SW480 (cell line): ENCODE measurements around the gene PLPPR2.

ENCODE experiments used
- DNase-seq: peaks from one replicate; pipeline ENCODE4 v3.0.0-alpha.2; 2016; ENCODE audit warnings: low spot score

The PLPPR2 gene

DNA sequence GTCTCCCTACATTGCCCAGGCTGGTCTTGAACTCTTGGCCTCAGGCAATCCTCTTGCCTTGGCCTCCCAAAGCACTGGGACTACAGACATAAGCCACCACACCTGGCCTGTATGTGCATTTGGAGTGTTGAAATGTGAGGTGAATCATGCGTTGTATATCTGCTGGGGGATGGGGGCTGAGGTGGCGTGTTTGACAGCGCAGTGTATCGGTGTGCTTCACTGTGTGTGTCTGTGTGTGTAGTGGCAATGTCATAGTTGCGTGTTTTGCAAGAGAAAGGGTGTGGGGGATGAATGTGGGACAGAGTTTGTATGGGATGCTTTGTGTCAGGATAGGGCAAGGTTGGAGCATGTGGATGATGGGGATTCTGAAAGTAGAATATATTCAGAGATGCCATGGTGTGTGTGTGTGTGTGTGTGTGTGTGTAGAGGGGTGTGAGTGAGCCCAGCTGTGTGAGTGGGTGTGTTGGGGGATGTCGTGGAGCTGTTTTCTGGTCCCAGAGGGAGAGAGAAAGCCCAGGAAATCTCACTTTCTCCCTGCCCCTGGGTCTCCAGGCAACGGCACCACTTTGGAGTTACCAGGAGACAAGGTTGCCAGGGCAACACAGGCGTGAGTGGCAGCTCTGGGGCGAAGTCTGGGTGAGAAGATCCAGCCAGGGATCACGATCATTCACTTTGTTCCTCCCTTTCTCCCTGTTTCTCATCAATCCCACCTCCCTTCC lies 18.1 kb downstream of the PLPPR2 start:
- DNase-seq = no peak

DNA sequence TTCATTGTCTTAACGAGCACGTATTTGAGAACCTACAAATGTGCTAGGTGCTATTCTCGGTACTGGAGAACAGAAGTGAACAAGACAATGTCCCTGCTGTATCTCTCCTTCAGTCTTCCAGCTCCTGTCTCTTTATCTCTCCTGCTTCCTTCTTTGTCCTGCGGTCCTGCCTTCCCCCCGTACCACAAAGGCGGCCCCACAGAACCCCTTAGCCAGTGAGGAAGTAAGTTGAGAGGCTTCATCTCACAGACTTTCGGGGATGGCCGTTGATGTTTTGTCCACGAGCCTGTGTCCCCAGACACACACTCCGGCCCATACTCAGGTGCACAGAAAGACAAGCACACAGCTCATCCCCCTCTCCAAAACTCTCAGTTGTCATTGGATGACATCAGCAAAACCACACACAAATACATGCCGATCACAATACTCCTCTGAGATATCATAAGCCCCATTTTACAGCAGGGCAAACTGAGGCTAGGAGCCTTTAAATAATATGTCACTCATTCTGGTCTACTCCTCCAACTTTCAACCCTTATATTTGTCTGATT lies 18.7 kb downstream of the PLPPR2 start:
- DNase-seq = no peak

- peak; percentile 100 for DNase-seq
Measured at GRCh38 chr19:11374433-11375142, 19.4 kb downstream of the PLPPR2 start, which contains the start of gene SWSAP1. TSS of gene SWSAP1 (plus strand) at chr19:11374666. CDS start at chr19:11374681, 15 bp downstream.

DNA sequence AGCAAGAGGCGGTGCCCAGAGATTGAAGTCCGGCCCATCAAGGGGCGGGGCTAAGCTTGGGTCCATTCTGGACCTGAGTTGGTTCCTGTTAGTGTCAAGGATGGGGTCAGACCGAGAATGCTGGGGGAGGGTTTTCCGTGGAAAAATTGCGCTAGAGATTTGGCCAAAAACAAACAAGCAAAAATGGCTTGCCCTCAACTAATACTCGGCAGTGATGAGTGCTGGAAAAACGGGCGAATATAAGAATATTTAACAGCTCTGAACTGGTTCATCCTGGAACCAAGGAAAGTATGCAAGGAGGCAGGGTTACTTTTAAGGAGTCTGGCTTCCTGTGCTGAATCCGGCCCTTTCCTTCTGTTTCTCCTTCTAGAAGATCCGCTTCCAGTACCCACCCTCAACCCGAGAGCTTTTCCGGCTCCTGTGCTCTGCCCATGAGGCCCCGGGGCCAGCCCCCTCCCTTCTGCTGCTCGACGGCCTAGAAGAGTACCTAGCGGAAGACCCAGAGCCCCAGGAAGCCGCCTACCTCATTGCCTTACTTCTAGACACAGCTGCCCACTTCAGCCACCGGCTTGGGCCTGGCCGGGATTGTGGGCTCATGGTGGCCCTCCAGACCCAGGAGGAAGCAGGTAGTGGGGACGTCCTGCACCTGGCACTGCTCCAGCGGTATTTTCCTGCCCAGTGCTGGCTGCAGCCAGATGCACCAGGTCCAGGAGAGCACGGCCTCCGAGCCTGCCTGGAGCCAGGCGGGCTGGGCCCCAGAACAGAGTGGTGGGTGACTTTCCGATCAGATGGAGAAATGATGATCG lies 20.1 kb downstream of the PLPPR2 start:
- no peak for DNase-seq

GRCh38 chr19:11377237-11377636 lies 22.0 kb downstream of the PLPPR2 start:
- peak; percentile 44 for DNase-seq

- DNase-seq = no peak
Measured at GRCh38 chr19:11377756-11378155, 22.5 kb downstream of the PLPPR2 start.

DNA sequence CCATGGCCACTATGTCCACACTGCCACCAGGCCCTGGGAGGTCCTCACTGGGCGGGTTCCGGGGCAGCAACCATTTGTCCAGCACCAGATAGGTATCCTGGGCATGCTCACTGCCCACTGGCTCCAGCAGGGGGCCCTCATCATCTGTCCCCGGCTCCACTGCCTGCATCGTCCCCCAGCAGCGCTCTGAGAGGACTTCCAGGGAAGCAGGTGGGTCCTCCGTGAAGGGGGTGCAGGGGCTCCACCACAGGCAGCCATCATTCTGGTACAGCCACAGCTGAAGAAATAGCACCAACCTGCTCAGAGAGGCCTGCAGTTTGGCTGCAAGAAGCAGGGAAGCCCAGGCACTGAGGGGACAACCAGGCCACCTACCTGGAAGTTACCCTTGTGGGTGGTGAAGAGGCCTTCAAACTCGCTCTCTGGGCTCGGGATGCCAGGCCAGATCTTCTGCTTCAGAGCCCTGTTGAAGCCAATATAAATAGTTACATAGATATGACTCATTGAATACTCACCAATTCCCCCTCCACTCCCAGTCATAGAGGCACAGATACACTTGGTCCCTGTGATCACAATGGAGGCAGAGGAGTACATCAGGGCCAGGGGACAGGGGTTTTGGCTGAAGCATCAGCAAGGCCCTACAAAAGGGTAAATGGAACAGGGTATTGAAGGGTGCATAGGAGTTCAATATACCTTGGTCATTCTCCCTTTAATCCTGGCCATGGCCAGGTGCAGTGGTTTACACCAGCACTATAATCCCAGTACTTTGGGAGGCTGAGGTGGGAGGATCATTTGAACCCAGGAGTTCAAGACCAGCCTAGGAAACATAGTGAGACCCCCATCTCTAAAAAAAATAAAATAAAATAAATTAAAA lies 23.3 kb downstream of the PLPPR2 start:
- DNase-seq = peak; percentile 38

DNA sequence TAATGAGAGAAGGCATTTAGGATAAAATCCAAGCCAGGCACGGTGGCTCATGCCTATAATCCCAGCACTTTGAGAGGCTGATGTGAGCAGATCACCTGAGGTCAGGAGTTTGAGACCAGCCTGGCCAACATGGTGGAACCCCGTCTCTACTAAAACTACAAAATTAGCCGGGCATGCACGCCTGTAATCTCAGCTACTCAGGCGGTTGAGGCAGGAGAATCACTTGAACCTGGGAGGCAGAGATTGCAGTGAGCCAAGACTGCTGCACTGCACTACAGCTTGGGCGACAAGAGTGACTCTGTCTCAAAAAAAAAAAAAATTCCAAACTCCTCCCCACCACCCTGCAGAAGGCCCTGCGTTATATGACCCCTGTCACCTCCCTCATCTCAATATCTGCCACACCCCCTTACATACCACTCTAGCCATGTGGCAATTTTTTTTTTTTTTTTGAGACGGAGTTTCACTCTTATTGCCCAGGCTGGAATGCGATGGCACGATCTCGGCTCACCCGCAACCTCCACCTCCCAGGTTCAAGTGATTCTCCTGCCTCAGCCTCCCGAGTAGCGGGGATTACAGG lies 24.1 kb downstream of the PLPPR2 start:
- DNase-seq = peak; percentile 51

- no peak for DNase-seq
Measured at GRCh38 chr19:11379857-11380350, 24.7 kb downstream of the PLPPR2 start.

GRCh38 chr19:11380653-11381537 lies 25.7 kb downstream of the PLPPR2 start:
- DNase-seq = peak; percentile 100

DNA sequence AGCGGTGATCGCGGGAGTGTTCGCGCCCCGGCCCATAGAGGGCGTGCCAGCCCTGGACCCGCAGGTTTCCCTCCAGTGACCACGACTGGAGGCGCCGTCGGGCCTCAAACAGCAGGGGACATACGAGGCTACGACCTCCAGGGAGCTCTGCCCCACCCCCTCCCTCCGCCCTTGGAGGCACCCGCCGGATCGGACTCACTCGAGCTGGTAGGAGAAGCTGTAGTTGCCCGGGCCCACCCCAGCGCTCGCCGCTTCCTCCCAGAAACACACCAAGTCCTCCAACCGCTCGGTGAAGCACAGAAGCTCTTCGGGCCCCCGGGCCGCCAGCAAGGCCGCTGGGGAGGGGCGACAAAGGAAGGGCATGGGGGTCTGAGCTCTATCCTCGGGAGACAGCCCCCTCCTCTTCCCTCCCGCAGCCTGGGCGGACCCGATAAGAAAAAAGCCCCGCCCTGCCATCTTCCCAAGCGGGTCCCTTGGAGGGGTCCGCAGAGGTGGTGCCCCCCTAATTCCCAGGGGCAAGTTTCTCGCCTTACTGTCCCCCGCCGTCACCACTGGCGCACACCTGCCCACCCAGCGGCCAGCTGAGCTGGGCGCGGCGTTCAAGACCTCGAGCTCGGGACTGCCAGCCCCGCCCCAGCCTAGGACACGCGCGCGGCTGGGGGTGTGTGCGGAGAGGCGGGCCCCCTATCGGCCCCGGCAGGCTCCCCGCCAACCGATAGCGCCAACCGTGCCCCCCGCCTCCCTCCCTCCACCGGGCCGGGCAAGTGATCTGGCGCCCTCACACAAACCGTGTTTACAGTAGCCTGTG lies 27.9 kb downstream of the PLPPR2 start:
- peak; percentile 63 for DNase-seq

GRCh38 chr19:11383706-11384048 lies 28.4 kb downstream of the PLPPR2 start:
- DNase-seq = no peak

DNA sequence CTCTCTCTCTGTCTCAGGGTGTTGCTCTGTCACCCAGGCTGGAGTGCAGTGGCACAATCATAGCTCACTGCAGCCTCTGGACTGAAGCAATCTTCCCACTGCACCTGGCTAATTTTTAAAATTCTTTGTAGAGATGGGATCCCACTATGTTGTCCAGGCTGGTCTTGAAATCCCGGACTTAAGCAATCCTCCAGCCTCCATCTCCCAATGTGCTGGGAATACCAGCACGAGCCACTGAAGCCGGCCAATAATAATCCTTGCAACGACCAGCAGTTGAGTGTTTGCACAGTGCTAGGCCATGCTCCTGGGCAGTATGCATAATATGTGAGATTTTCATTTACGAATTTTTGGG lies 29.5 kb downstream of the PLPPR2 start:
- no peak for DNase-seq

DNA sequence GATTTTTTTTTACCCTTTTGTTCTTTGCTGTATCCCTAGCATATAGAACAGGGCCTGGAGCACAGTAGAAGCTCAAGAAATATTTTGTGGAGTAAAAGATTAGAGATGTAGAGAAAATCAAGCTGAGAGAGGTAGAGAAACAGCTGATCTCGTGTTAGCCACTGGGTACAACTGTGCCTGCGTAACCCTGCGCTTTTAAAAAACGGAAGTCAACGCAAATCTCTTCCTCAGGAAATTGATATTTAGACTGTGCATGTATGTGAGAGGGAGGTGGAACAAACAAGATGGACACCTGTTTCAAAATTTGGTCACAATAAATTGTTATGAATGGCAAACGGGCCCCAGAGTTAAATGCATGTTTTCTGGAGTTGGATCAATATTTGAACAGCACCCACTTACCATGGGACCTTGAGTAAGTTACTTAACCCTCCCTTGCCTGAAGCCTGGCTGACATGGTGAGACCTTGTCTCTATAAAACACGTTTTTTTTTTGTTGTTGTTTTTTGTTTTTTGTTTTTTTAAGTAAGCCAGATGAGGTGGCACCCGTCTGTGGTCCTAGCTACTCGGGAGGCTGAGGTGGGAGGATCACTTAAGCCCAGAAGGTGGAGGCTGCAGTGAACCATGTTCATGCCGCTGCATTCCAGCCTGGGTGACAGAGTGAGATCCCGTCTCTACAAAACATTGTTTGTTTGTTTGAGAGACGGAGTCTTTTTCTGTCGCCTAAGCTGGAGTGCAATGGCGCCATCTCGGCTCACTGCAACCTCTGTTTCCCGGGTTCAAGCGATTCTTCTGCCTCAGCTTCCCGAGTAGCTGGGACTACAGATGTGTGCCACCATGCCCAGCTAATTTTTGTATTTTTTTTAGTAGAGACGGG lies 32.2 kb downstream of the PLPPR2 start:
- no peak for DNase-seq

- DNase-seq = no peak
Measured at GRCh38 chr19:11390359-11390758, 35.1 kb downstream of the PLPPR2 start.

GRCh38 chr19:11390933-11391680 lies 35.9 kb downstream of the PLPPR2 start:
- no peak for DNase-seq

GRCh38 chr19:11397089-11397610 lies 41.9 kb downstream of the PLPPR2 start:
- no peak for DNase-seq
